T-helper 17 cell (primary cell): Measurements from ENCODE around the gene ELSPBP1. TPM values are rescaled to one million over a fixed set of nuclear protein-coding genes. Genes with fewer than 3 reads are reported as not detected.
"Not testable (repeated sequence)": the region's sequence is repeated elsewhere in the genome, so short reads cannot be mapped to it uniquely, and the experiment has no call there.

ENCODE experiments used
- ATAC-seq: fragments of 150-1000 bp; cut with Tn5 transposase; 2 replicates; pipeline ENCODE4 v1.10.0; 2021; ENCODE audit warnings: mild to moderate bottlenecking, moderate library complexity
- DNase-seq, 3 donors: peaks; one replicate each; pipeline versions ENCODE4 v3.0.0 to v3.0.0-alpha.2; 2020 to 2021
- H3K9me3 ChIP-seq: one replicate; pipeline ENCODE4 v1.7.0; 2013; ENCODE audit warnings: low read length, mild to moderate bottlenecking; ENCODE audit not compliant: control insufficient read depth, poor library complexity, severe bottlenecking
- H3K27ac Mint-ChIP-seq: one replicate; pipeline ENCODE4 v1.8.0; 2022; ENCODE audit warnings: mild to moderate bottlenecking, moderate library complexity, mixed read lengths
- H3K27me3 Mint-ChIP-seq: one replicate; pipeline ENCODE4 v1.8.0; 2022; ENCODE audit warnings: mixed read lengths
- H3K36me3 Mint-ChIP-seq: one replicate; pipeline ENCODE4 v1.8.0; 2022; ENCODE audit warnings: low read depth, mixed read lengths
- H3K4me1 Mint-ChIP-seq: one replicate; pipeline ENCODE4 v1.8.0; 2022; ENCODE audit warnings: mild to moderate bottlenecking, mixed read lengths
- H3K4me3 Mint-ChIP-seq: one replicate; pipeline ENCODE4 v1.8.0; 2022; ENCODE audit warnings: mild to moderate bottlenecking, moderate library complexity, mixed read lengths
- total RNA-seq, 4 donors: library from RNA in 2 of 4; stranded (reverse) in 2 of 4; gene quantifications; one replicate each; pipeline ENCODE4 v1.2.3 and lab custom pipeline; 2022 to 2026

The ELSPBP1 gene
- total RNA-seq, 2 donors from 2014 or later, result not detected

DNA sequence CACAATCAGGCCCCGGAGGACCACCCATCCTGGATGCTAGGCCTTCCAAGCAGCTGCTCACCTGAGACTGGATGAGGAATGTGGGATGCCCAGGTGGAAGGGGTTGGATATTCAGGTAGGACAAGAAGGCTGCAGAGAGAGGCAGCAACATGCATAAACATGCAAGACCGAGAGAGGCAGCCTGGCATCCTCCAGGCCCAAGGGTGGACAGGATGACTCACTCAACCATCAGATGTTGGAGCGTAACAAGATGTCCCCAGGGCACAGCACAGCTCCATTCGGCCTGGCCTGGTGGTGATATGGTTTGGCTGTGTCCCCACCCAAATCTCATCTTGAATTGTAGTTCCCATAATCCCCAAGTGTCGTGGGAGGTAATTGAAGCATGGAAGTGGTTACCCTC is 59.4 kb downstream of the ELSPBP1 start:
- H3K36me3 Mint-ChIP-seq, result no peaks in the 10 kb centered on the region
- no peak overlapping the region for H3K4me3 Mint-ChIP-seq
- no peaks in the 10 kb centered on the region for H3K9me3 ChIP-seq
- DNase-seq (no peak), ATAC-seq (no peak)
- no peak overlapping the region for H3K27ac Mint-ChIP-seq
- H3K27me3 Mint-ChIP-seq, result no peaks in the 10 kb centered on the region
- H3K4me1 Mint-ChIP-seq, result no peaks in the 10 kb centered on the region

DNA sequence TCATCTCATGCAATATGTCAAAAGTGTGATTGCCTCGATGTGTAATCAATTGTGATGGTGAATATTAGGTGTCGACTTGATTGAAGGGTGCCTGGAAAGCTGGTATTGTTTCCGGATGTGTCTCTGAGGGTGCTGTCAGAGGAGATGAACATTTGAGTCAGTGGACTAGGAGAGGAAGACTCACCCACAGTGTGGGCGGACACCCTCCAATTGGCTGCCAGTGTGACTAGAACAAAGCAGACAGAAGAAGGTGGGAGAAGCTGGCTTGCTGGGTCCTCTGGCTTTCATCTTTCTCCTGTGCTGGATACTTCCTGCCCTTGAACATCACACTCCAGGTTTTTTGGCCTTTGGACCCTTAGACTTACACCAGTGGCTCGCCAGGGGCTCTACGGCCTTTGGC is 64.9 kb downstream of the ELSPBP1 start:
- ATAC-seq (no peak), DNase-seq (no peak)
- Mint-ChIP-seq H3K4me3 (no peak overlapping the region), H3K36me3 (peaks cover 3% of the 10 kb centered on the region), H3K27me3 (no peaks in the 10 kb centered on the region), H3K27ac (no peak overlapping the region), H3K4me1 (no peaks in the 10 kb centered on the region)
- H3K9me3 ChIP-seq, result no peaks in the 10 kb centered on the region

DNA sequence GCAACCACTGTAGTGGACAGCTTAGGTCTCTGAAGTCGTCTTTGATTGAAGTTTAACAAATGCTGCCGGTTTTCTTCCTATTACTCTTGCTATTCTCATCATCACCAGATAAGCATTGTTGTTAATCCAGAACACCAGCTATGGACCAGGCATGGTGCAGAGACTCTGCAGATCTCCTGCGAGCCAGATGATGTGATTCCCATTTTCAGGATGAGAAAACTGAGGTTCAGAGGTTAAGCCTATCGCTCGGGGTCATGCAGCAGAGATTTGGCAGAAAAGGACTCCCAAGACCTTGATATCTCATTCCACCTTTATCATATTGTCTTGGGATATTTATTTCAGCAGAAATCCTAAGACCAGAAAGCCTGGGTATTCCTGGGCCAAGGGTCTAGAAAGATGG is 65.9 kb downstream of the ELSPBP1 start:
- no peaks in the 10 kb centered on the region for H3K9me3 ChIP-seq
- Mint-ChIP-seq H3K4me3 (no peak overlapping the region), H3K36me3 (peaks cover 3% of the 10 kb centered on the region), H3K27ac (no peak overlapping the region), H3K4me1 (no peaks in the 10 kb centered on the region), H3K27me3 (no peaks in the 10 kb centered on the region)
- ATAC-seq (no peak), DNase-seq (no peak)

DNA sequence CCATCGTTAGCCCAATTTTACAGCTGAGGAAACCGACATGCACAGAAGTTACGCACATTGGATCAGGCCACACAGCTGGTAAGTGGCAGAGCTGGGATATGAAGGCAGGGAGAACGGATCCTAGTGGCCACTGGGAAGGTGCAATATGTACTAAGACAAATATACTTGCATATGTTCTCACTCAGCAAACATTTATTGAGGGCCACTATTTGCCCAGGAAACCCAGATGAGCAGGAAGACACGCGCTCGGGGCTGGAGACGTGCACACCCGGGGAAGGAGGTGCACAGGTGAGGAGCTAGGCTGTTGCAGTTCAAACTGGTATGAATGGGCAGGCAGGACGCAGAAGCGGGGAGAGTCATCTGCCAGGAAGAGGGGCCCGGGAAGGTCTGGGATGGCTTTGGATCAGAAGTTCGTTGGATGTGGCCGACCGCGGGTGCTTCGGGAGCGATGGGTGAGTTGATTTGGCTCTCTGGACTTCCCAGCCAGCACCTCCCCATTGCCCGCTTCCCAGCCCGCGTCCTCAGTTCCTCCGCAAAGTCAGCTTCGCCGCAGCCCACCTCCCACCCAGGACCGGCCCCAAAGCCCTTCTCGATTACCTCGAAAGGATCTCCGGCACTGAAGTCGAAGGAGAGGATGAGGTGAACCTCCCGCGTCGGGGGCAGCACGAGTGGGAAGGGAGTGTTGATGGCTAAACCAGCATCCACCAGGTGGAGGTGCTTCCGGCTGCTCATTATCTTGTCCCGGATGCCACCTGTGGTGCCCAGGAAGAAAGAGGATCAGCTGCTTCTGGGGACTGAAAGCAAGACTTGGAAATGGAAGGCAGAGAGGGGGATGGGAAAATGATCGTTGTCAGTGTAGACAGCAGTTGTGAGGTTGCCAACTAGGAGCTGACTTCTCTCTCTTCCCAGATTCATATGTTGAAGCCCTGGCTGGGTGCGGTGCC is 67.2 kb downstream of the ELSPBP1 start:
- no peaks in the 10 kb centered on the region for H3K9me3 ChIP-seq
- no peak for ATAC-seq
- no peak overlapping the region for H3K4me3 Mint-ChIP-seq
- H3K4me1 Mint-ChIP-seq, result no peaks in the 10 kb centered on the region
- H3K36me3 Mint-ChIP-seq, result peaks cover 3% of the 10 kb centered on the region
- H3K27ac Mint-ChIP-seq, result no peak overlapping the region
- DNase-seq, result no peak
- H3K27me3 Mint-ChIP-seq, result no peaks in the 10 kb centered on the region

DNA sequence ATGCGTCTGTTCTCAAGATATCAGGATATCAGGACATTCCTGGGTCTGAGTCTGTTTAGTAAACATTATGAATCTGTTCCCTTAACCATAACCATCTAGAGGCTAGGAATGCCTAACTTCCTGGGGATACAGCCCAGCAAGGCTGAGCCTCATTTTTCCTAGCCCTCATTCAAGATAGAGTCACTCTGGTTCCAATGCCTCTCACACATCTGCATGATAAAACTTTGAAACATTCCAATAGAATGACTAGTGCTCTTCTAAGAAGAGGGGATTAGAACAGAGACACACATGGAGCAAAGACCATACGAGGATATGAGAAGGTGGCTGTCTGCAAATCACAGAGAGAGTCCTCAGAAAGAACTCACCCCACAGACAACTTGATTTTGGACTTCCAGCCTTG is 70.1 kb downstream of the ELSPBP1 start:
- no peak for ATAC-seq
- Mint-ChIP-seq H3K36me3 (peaks cover 3% of the 10 kb centered on the region), H3K27me3 (no peaks in the 10 kb centered on the region), H3K27ac (no peak overlapping the region), H3K4me3 (no peak overlapping the region), H3K4me1 (no peaks in the 10 kb centered on the region)
- H3K9me3 ChIP-seq, result no peaks in the 10 kb centered on the region
- DNase-seq, result no peak

DNA sequence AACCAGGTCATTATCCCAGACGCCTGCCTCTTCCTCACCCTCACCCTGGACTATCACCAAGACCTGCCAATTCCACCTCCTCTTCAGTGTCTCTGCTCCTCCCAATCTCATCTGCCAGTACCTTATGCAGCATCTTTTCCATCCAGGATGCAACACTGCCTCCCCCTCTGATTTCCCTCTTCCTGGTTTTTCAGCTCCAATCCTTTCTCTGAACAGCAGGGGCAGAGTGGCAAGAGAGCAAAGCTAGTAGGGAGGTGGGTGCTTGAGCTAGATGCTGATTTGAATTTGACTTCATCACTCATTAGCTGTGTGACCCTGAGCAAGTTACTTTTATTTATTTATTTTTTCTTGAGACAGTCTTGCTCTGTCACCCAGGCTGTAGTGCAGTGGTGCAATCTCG is 75.0 kb downstream of the ELSPBP1 start:
- no peak overlapping the region for H3K4me3 Mint-ChIP-seq
- H3K4me1 Mint-ChIP-seq, result no peaks in the 10 kb centered on the region
- H3K36me3 Mint-ChIP-seq, result no peaks in the 10 kb centered on the region
- no peak for ATAC-seq
- DNase-seq, result no peak
- no peaks in the 10 kb centered on the region for H3K27me3 Mint-ChIP-seq
- H3K9me3 ChIP-seq, result no peaks in the 10 kb centered on the region
- no peak overlapping the region for H3K27ac Mint-ChIP-seq

DNA sequence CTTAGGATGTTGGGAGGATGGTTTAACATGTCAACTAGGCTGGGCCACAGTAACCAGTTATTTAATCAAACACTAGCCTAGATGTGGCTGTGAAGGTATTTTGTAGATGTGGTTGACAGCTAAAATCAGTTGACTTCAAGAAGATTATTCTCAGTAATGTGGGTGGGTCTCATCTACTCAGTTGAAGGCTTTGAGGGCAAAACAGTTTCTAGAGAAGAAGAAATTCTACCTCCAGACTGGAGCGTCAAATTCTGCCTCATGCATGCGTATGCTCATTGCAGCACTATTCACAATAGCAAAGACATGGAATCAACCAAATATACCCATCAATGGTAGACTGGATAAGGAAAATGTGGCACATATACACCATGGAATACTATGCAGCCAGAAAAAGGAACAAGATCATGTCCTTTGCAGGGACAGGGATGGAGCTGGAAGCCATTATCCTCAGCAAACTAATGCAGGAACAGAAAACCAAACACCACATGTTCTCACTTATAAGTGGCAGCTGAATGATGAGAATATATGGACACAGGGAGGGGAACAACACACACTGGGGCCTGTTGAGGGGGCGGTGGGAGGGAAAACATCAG is 75.8 kb downstream of the ELSPBP1 start:
- not testable (repeated sequence) for H3K9me3 ChIP-seq, H3K4me3 Mint-ChIP-seq, H3K27ac Mint-ChIP-seq, H3K36me3 Mint-ChIP-seq, ATAC-seq, H3K27me3 Mint-ChIP-seq, DNase-seq, H3K4me1 Mint-ChIP-seq

Other genes starting within 250 kb of the ELSPBP1 start
- 100 to 1,000 TPM; 742 to 873 TPM for gene NOP53, start 249.1 kb upstream of the ELSPBP1 start, total RNA-seq
- 100 to 1,000 TPM in 1 of 2 donors, 10 to 100 TPM in 1; 89.5 to 101 TPM for gene SELENOW, start 215.9 kb upstream of the ELSPBP1 start, total RNA-seq
- not detected for gene TPRX1, start 190.1 kb upstream of the ELSPBP1 start, total RNA-seq
- not detected for gene CRX, start 172.7 kb upstream of the ELSPBP1 start, total RNA-seq
- not detected for gene TPRX2, start 135.4 kb upstream of the ELSPBP1 start, total RNA-seq
- gene SULT2A1, start 108.3 kb upstream of the ELSPBP1 start, total RNA-seq, result not detected
- gene BSPH1, start 2.5 kb upstream of the ELSPBP1 start, total RNA-seq, result not detected
- gene CABP5, start 49.4 kb downstream of the ELSPBP1 start, total RNA-seq, result 1 to 10 TPM in 1 of 2 donors, not detected in 1; 9.2 TPM
- gene PLA2G4C, start 116.2 kb downstream of the ELSPBP1 start, total RNA-seq, result 10 to 100 TPM; 11.7 to 12.6 TPM
- 10 to 100 TPM; 47.1 to 58.0 TPM for gene LIG1, start 175.7 kb downstream of the ELSPBP1 start, total RNA-seq
- 1 to 10 TPM; 4.0 to 4.8 TPM for gene ZSWIM9, start 176.0 kb downstream of the ELSPBP1 start, total RNA-seq